OCI-LY7 (cell line): Measurements from ENCODE around the gene ZCWPW2. TPM values are rescaled to one million over a fixed set of nuclear protein-coding genes. Genes with fewer than 3 reads are reported as not detected.

Experiments
- BruUV-seq: library from RNA; stranded (reverse); fragments of 400-500 nt; replicated peaks from 2 replicates; lab custom pipeline; 2021; lab: Mats Ljungman, UMichigan
- CTCF ChIA-PET: fragments of 300-600 bp; sonication (Branson Sonifier 250); formaldehyde crosslinking; loops from one replicate; lab custom pipeline; 2022; ENCODE audit warnings: antibody characterized with exemption; ENCODE audit not compliant: unreplicated experiment; lab: Charles Lee
- POLR2A ChIA-PET: fragments of 300-600 bp; sonication (Branson Sonifier 250); formaldehyde crosslinking; loops from one replicate; lab custom pipeline; 2022; ENCODE audit warnings: antibody characterized with exemption; lab: Charles Lee
- DNase-seq: peaks from one replicate; pipeline ENCODE4 v3.0.0-alpha.2; 2015; ENCODE audit warnings: low spot score
- H2AFZ ChIP-seq: fragments of 200-600 bp; sonication (generic), shearing (Covaris generic); 2 replicates; pipeline ENCODE4 v1.6.1; 2014; ENCODE audit warnings: mild to moderate bottlenecking, antibody characterized with exemption, low read length, moderate library complexity
- H3K27ac ChIP-seq: fragments of 200-600 bp; sonication (generic); 2 replicates; pipeline ENCODE4 v1.5.1; 2014; ENCODE audit warnings: mixed run types, low read depth, mild to moderate bottlenecking, moderate library complexity, low read length, inconsistent platforms; ENCODE audit not compliant: poor library complexity, severe bottlenecking
- H3K36me3 ChIP-seq: fragments of 200-600 bp; sonication (generic); 2 replicates; pipeline ENCODE4 v1.6.1; 2014; ENCODE audit warnings: mild to moderate bottlenecking, antibody characterized with exemption, low read length, moderate library complexity, mixed read lengths; ENCODE audit not compliant: insufficient read depth
- H3K4me1 ChIP-seq: fragments of 200-600 bp; sonication (generic); 2 replicates; pipeline ENCODE4 v1.5.1; 2014; ENCODE audit warnings: mild to moderate bottlenecking, low read length; ENCODE audit not compliant: insufficient read depth, poor library complexity, severe bottlenecking
- H3K4me2 ChIP-seq: fragments of 200-600 bp; sonication (generic); 2 replicates; pipeline ENCODE4 v1.6.1; 2014; ENCODE audit warnings: mild to moderate bottlenecking, low read length
- H3K4me3 ChIP-seq: fragments of 200-600 bp; sonication (generic); 2 replicates; pipeline ENCODE4 v1.5.1; 2014; ENCODE audit warnings: mild to moderate bottlenecking, low read depth, low read length; ENCODE audit not compliant: poor library complexity, severe bottlenecking
- H3K79me2 ChIP-seq: fragments of 200-600 bp; sonication (generic); 2 replicates; pipeline ENCODE4 v1.6.1; 2016; ENCODE audit warnings: low read depth, mild to moderate bottlenecking, low read length, moderate library complexity, mixed read lengths; ENCODE audit not compliant: insufficient read depth
- H3K9me2 ChIP-seq: fragments of 200-600 bp; sonication (generic); 2 replicates; pipeline ENCODE4 v1.6.1; 2016; ENCODE audit warnings: mild to moderate bottlenecking, low read length, mixed read lengths; ENCODE audit not compliant: insufficient read depth
- H3K9me3 ChIP-seq: fragments of 200-600 bp; sonication (generic); 2 replicates; pipeline ENCODE4 v1.6.1; 2014; ENCODE audit warnings: mild to moderate bottlenecking, mixed run types, low read length, mixed read lengths
- H4K20me1 ChIP-seq: fragments of 200-600 bp; sonication (generic); 2 replicates; pipeline ENCODE4 v1.6.1; 2014; ENCODE audit warnings: mild to moderate bottlenecking, antibody characterized with exemption, low read length, moderate library complexity, mixed read lengths; ENCODE audit not compliant: insufficient read depth
- CTCF ChIP-seq: fragments of 200-600 bp; sonication (generic); conservative IDR thresholded peaks from 2 replicates; pipeline ENCODE4 v1.5.1; 2014; ENCODE audit warnings: mild to moderate bottlenecking, antibody characterized with exemption, low read length, moderate library complexity, mixed read lengths
- EZH2phosphoT487 ChIP-seq: fragments of 200-600 bp; sonication (generic); IDR thresholded peaks from 2 replicates; pipeline ENCODE4 v1.6.1; 2018; ENCODE audit warnings: low read depth, borderline replicate concordance, mild to moderate bottlenecking, mixed run types, antibody characterized with exemption, low read length, moderate library complexity, mixed read lengths
- intact Hi-C: fragments of 100-400 bp; cut with micrococcal nuclease; formaldehyde crosslinking; loops from one replicate; pipeline ENCODE4 v1.10.0; 2022; ENCODE audit not compliant: unreplicated experiment
- total RNA-seq, 2 experiments: library from RNA; depleted of rRNA in 1 of 2; stranded (reverse); fragments of >200 nt in 1 of 2; shearing (Covaris generic) in 1 of 2; gene quantifications; 2 replicates each; pipeline ENCODE4 v1.2.3, GENCODE V29; 2014 to 2022

The ZCWPW2 gene
- total RNA-seq, 2 experiments from 2014 or later = 0.32 TPM; not detected in 1

- intact Hi-C loops = no loop called here
- CTCF ChIA-PET = interaction anchor here (0.5 kb wide), 1 partner anchor 623 kb away, joined by 3 read pairs; no protein-coding TSS in a partner anchor
Observed at GRCh38 chr3:28335246-28335645, 13.3 kb upstream of the ZCWPW2 start.

GRCh38 chr3:28337230-28337629 is 11.3 kb upstream of the ZCWPW2 start:
- H3K4me2 ChIP-seq = no peak overlapping the region
- ChIA-PET CTCF (no interaction called here), POLR2A (interaction anchor here (0.5 to 1.7 kb wide), 4 partner anchors 7 to 18 kb away, joined by 3 to 7 read pairs (median 4); partner anchors contain the start of genes AZI2 and ZCWPW2)
- no peak for DNase-seq
- H3K27ac ChIP-seq = no peak overlapping the region
- no TSS peak for BruUV-seq
- no peaks in the 10 kb centered on the region for H3K9me2 ChIP-seq
- no peak overlapping the region for H3K4me3 ChIP-seq
- no peaks in the 10 kb centered on the region for H3K9me3 ChIP-seq
- peaks cover 1% of the 10 kb centered on the region; the same call in 1 of the 2 replicates for H3K79me2 ChIP-seq
- peaks cover 37% of the 10 kb centered on the region for H3K36me3 ChIP-seq
- intact Hi-C loops = no loop called here
- no peaks in the 10 kb centered on the region for H3K4me1 ChIP-seq
- TF ChIP-seq EZH2phosphoT487 (no peak), CTCF (no peak)
- no peaks in the 10 kb centered on the region; the same call in 1 of the 2 replicates for H4K20me1 ChIP-seq
- H2AFZ ChIP-seq = no peak overlapping the region

More at GRCh38 chr3:28335246-28335645, 13.3 kb upstream of the ZCWPW2 start:
- Histone ChIP-seq H2AFZ (no peak overlapping the region), H3K9me2 (no peaks in the 10 kb centered on the region), H3K4me3 (no peak overlapping the region), H3K27ac (no peak overlapping the region), H3K4me2 (no peak overlapping the region), H3K4me1 (no peaks in the 10 kb centered on the region), H3K79me2 (no peaks in the 10 kb centered on the region), H4K20me1 (no peaks in the 10 kb centered on the region; the same call in 1 of the 2 replicates), H3K36me3 (peaks cover 48% of the 10 kb centered on the region), H3K9me3 (no peaks in the 10 kb centered on the region)
- no peak for DNase-seq
- POLR2A ChIA-PET = interaction anchor here (0.6 to 1.2 kb wide), 5 partner anchors 9 to 1081 kb away, joined by 3 to 4 read pairs (median 3); no protein-coding TSS in a partner anchor
- BruUV-seq = no TSS peak
- TF ChIP-seq CTCF = no peak
- no peak for TF ChIP-seq EZH2phosphoT487

GRCh38 chr3:28343144-28343543 is 5.4 kb upstream of the ZCWPW2 start:
- Histone ChIP-seq H3K4me2 (no peak overlapping the region), H2AFZ (no peak overlapping the region), H3K9me2 (no peaks in the 10 kb centered on the region), H3K36me3 (peaks cover 25% of the 10 kb centered on the region), H3K27ac (no peak overlapping the region), H3K9me3 (no peaks in the 10 kb centered on the region), H3K79me2 (peaks cover 47% of the 10 kb centered on the region; the same call in 1 of the 2 replicates), H3K4me1 (peaks cover 20% of the 10 kb centered on the region), H3K4me3 (no peak overlapping the region), H4K20me1 (peaks cover 20% of the 10 kb centered on the region)
- intact Hi-C loops = loop anchor here (10.0 kb wide), 1 partner anchor 858 kb away; the partner anchor contains the start of gene SLC4A7
- no peak for DNase-seq
- no TSS peak for BruUV-seq
- CTCF ChIA-PET = no interaction called here
- TF ChIP-seq CTCF (no peak), EZH2phosphoT487 (no peak)
- POLR2A ChIA-PET = interaction anchor here (0.6 to 1.1 kb wide), 3 partner anchors 8 to 1465 kb away, joined by 3 to 6 read pairs (median 3); no protein-coding TSS in a partner anchor
